ENCODE data around the gene LIN28B. TPM values are rescaled to one million over a fixed set of nuclear protein-coding genes. Genes with fewer than 3 reads are reported as not detected.

The LIN28B gene
- total and polyA plus RNA-seq, 2 of the 4 experiments (the other 2 are of a cell fraction), result not detected

GRCh38 chr6:105091140-105091829, 134.4 kb downstream of the LIN28B start:
- Histone ChIP-seq H2BK15ac (ENCODE audit: low read depth, low read length) (no peak overlapping the region), H2BK5ac (ENCODE audit: low read depth, low read length, poor library complexity, severe bottlenecking) (no peak overlapping the region), H4K8ac (ENCODE audit: low read depth in 2 of 2, low read length in 2 of 2) (no peak overlapping the region), H4K91ac (ENCODE audit: insufficient read depth, low read depth, low read length) (no peak overlapping the region), H3K14ac (replicated peaks; ENCODE audit: low read depth, low read length) (no peak overlapping the region), H2AK5ac (ENCODE audit: low read depth, low read length) (no peak overlapping the region), H3K4me3 (ENCODE audit: insufficient read depth, low read depth, low read length) (no peak overlapping the region), H3K4me1 (ENCODE audit: control insufficient read depth, insufficient read depth, low read length) (no peaks in the 10 kb centered on the region), H3K56ac (ENCODE audit: extremely low read depth, insufficient read depth, low read length) (no peak overlapping the region), H3K9me1 (ENCODE audit: insufficient read depth, low read length) (no peaks in the 10 kb centered on the region), H4K20me1 (ENCODE audit: insufficient read depth, low read length) (no peaks in the 10 kb centered on the region), H2BK120ac (ENCODE audit: low read depth, low read length) (no peak overlapping the region), H3K18ac (ENCODE audit: low read depth, low read length) (no peak overlapping the region), H3K4ac (ENCODE audit: low read depth, low read length) (no peak overlapping the region), H3K4me2 (ENCODE audit: low read depth, low read length) (no peak overlapping the region), H2BK20ac (ENCODE audit: low read depth, low read length) (no peak overlapping the region), H3K36me3 (ENCODE audit: control insufficient read depth, insufficient read depth, low read length) (no peaks in the 10 kb centered on the region), H2AFZ (replicated peaks; ENCODE audit: low read length, poor library complexity) (peak overlapping the region; percentile 26), H3K23ac (ENCODE audit: low read depth, low read length) (no peak overlapping the region), H3K9ac (ENCODE audit: low read depth, low read length) (no peak overlapping the region), H3K79me1 (ENCODE audit: low read depth in 1 of 2, low read length in 2 of 2) (no peaks in the 10 kb centered on the region), H3K27me3 (ENCODE audit: control insufficient read depth, insufficient read depth, low read length) (peaks cover 2% of the 10 kb centered on the region), H2AK9ac (replicated peaks; ENCODE audit: low read depth, low read length, poor library complexity) (no peak overlapping the region), H3K27ac (ENCODE audit: insufficient read depth, low read length) (no peak overlapping the region), H3K9me3 (ENCODE audit: control insufficient read depth, insufficient read depth, low read length) (no peaks in the 10 kb centered on the region), H4K5ac (ENCODE audit: low read depth, low read length) (no peak overlapping the region)
- intact Hi-C loops (cut with micrococcal nuclease) (no loop called here), in situ Hi-C loops (cut with MboI; ENCODE audit: low sequenced_read_pairs) (loop anchor here (10.0 kb wide), 1 partner anchor 314 kb away; the partner anchor contains the start of gene PREP), dilution Hi-C loops (cut with HindIII; ENCODE audit: low sequenced_read_pairs, unreplicated experiment) (loop anchor here (25.0 kb wide), 1 partner anchor 321 kb away; the partner anchor contains the start of gene PREP)
- POLR2A ChIA-PET (ENCODE audit: unreplicated experiment), result no interaction called here
- WGBS, 2 experiments (ENCODE audit: extremely low coverage in 2 of 2, insufficient read length in 1 of 2), result no CpG with 5 or more reads among the region's 8 CpGs
- ATAC-seq (ENCODE audit: low read depth), result no peak
- no TSS peak for BruUV-seq (replicated peaks)
- DNase-seq, result no peak
- TF ChIP-seq RAD21 (IDR thresholded peaks at IDR 0.05; ENCODE audit: low read length) (no peak), SMC3 (IDR thresholded peaks at IDR 0.05; ENCODE audit: low read depth, low read length) (no peak), CHD1 (IDR thresholded peaks at IDR 0.05; ENCODE audit: low read depth, low read length) (no peak), CEBPB (IDR thresholded peaks at IDR 0.05; ENCODE audit: low read depth, low read length) (no peak)
- CTCF ChIA-PET, result interaction anchor here (1.0 kb wide), 1 partner anchor 272 kb away, joined by 3 read pairs; no protein-coding TSS in a partner anchor
